Left colon (tissue), 2 donors: ENCODE results near the gene RNF123. TPM values are rescaled to one million over a fixed set of nuclear protein-coding genes. Genes with fewer than 3 reads are reported as not detected.

Source experiments
- ATAC-seq: fragments of 200-7000 bp; cut with Tn5 transposase; one replicate; pipeline ENCODE4 v1.9.1; 2020; ENCODE audit warnings: mild to moderate bottlenecking, moderate library complexity
- DNase-seq, 2 donors: peaks; one replicate each; pipeline ENCODE4 v3.0.0-alpha.2; 2020
- intact Hi-C, 2 donors: fragments of 100-400 bp; cut with DNase I in 1 of 2; cut with micrococcal nuclease in 1 of 2; formaldehyde crosslinking; loops; one replicate each; pipeline versions ENCODE4 v1.11.2 to v1.14.0; 2022; cut with DNase I, micrococcal nuclease
- long read RNA-seq: library from polyadenylated mRNA; unstranded; transcript quantifications from one replicate; pipeline ENCODE4 v2.0.0, GENCODE V29; 2021
- total RNA-seq, 2 donors: library from RNA; stranded (reverse); fragmentation: NEBNext Ultra II Directional; extraction: Animal tissue kit (Norgen Biotek cat#: 25700); gene quantifications; one replicate each; pipeline ENCODE4 v1.2.1, GENCODE V29; 2021
- donor health status: DM: no; HTN: no; CAD: no.
- donor health status: DM: yes; HTN: yes; CAD: no.

The RNF123 gene
- total RNA-seq, result 10 to 100 TPM; 40.3 to 44.0 TPM
- long read RNA-seq, partial matches to known transcripts, result 13 of 36 reads
- long read RNA-seq, other reads (novel, unspliced or antisense), result 23 of 36 reads

DNA sequence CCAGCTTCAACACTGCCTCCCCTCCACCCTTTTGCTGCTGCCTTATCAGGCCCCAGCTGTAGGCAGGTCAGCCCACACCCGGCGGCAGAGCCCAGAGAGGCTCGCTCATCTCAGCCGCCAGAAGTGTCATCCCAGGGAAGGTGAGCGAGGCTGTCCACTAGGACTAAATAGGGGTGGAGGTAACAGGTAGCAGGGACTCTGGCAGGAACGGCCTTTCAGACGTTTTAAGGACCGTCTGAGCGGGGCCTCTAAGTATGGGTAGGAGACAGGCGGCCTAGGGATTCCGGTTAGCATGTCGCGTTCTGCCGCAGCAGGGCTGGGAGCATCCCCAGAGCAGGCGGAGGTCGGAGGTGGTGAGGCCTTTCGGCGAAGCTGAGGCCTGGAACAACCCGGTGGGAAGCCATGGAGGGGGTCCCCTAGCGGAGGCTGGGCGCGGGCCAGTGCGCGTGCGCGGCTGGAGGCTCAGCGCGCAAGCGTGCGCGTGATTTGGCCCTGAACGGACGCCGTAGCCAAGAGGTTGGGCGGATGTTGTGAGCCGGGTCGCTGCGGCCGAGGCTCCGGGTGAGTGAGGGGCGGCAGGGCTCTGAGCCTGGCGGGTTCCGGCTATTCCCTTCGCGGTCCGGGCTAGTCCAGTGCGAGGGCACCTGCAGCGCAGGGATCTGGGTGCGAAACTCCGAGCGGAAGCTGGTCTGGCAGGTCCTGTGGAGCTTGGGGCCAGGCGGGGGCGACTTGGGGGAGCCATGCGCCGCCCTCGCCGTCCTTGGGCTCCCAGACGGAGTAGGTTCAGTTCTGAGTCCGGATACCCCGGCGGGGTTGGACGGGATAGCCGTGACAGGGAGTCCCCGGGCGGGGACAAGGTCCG is at the start of gene RNF123, which contains the start of gene MST1:
RNF123 (plus strand) TSS at position 512 of the 862 bp plus-strand sequence. CDS start 1,609 bp downstream, outside the sequence.
MST1 (minus strand) TSS at position 429 of the 862 bp plus-strand sequence. CDS start 783 bp downstream, outside the sequence.
- ATAC-seq, result peak; percentile 70
- intact Hi-C loops, result no loop called here
- peak; percentile 86 to 93 for DNase-seq

- intact Hi-C loops, result no loop called here
These were observed 48.1 kb upstream of the RNF123 start for GRCh38 chr3:49641292-49641691.

DNA sequence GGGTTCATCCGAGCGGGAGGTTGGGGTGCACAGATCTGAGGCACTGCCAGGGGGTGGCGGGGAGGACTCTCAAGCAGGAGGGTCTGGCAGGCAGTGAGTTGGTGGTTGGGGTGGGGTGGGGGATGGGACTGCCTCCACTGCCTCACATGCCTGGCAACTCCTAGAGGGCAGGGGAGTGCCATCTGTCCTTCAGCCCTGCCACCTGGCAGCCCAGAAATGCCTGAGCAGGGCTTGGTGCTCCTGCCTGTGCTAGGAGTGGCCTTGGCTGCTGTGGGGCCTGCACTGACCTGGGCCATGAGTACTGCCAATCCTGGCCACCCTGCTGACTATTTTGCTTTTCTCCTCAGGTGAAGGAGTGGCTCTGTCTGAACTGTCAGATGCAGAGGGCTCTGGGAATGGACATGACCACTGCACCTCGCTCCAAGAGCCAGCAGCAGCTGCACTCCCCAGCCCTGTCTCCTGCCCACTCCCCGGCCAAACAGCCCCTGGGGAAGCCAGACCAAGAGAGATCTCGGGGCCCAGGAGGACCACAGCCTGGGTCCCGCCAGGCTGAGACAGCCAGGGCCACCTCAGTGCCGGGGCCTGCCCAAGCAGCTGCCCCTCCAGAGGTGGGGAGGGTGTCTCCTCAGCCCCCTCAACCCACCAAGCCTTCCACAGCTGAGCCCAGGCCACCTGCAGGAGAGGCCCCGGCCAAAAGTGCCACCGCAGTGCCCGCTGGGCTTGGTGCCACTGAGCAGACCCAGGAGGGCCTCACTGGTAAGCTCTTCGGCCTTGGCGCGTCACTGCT is 47.2 kb upstream of the RNF123 start:
- ATAC-seq (no peak), DNase-seq (no peak)
- intact Hi-C loops, result no loop called here

More at GRCh38 chr3:49641292-49641691, 48.1 kb upstream of the RNF123 start:
- DNase-seq, result no peak
- ATAC-seq, result no peak

DNA sequence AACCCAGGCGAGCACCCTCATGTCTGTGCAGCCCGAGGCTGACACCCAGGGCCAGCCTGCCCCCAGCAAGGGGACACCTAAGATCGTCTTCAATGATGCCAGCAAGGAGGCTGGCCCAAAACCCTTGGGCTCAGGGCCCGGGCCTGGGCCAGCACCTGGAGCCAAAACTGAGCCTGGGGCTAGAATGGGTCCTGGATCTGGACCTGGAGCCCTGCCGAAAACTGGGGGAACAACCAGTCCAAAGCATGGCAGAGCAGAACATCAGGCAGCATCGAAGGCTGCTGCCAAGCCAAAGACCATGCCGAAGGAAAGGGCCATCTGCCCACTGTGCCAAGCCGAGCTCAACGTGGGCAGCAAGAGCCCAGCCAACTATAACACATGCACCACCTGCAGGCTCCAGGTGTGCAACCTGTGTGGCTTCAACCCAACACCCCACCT is 46.6 kb upstream of the RNF123 start:
- no peak for DNase-seq
- ATAC-seq, result no peak
- intact Hi-C loops, result no loop called here

- intact Hi-C loops, result no loop called here
- ATAC-seq (no peak), DNase-seq (no peak)
These were observed 44.7 kb upstream of the RNF123 start for GRCh38 chr3:49644684-49645083.

- DNase-seq, result no peak
- intact Hi-C loops, result no loop called here
- no peak for ATAC-seq
These were observed 43.1 kb upstream of the RNF123 start for GRCh38 chr3:49646236-49646635.

DNA sequence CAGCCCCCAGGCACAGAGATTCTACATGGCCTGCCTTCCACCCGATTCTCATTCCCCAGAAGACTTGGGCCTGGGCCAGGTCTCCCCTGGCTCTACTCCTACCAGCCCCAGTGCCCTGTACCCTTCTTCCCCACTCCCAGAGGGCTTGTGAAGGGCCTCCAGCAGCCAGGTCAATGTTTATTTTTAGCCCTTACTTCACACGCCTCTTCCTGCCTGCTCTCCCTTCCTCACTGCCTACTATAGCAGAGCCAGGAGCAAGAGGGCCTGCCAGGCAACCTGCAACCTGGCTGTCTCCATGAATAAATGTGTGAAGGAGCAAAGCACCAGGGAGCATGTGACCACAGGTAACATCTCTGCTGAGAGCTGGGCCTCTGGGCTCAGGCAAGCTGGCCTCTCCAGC is 41.6 kb upstream of the RNF123 start:
- DNase-seq (no peak), ATAC-seq (peak; percentile 22)
- intact Hi-C loops, result no loop called here

DNA sequence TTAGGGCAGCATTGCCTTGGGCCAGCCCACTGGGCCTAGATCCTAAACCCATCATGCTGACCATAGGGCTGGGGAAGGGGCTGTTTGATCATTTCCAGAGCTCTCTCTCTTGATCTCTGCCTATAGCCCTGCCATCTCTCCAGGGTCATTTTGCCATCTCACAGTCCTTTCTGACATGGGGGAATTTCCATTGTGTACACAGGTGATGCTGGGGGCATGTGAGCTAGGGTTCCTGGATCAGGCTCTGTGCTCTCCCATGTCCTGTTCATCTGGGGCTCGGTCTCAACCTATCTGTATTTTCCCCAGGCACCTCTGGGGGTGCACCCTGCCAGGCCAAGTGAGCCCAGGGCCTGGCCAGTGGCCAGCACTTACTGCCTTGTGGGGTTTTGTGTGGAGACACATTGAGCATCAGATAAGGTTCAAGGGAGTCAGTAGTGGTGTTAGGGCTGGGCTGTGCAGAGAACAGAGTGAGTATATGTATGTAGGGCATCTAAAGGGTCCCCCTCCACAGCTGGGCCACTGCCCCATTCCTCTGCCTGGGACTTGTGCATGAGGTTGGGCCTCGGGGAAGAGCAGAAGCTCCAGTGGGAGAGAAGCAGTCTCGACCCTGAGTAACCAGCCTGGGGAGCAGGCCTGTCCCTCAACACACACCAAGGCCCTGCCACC is 40.9 kb upstream of the RNF123 start:
- intact Hi-C loops, result no loop called here
- no peak for ATAC-seq

GRCh38 chr3:49649576-49649975 is 39.8 kb upstream of the RNF123 start:
- DNase-seq (no peak), ATAC-seq (no peak)
- intact Hi-C loops, result no loop called here

More for the DNA sequence above, 40.9 kb upstream of the RNF123 start:
- DNase-seq, result no peak

DNA sequence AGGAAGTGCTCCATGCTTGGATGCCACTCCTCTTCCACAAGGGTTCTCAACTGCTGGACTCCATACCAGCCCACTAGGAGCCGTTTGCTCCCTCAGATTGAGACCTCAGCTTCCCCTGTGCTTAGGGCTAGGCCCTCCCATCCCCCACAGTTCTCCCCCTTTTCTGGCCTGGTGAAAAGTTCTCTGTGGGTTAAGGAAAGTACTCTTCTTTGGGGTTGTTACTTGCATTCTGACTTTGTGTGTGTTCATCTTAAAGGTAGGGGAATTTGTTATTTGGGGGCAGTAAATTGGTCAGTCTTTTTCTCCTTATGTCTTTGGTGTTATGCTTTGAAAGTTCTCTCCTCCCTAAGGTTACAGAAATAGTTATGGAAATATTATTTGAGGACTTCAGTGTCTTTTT is 39.2 kb upstream of the RNF123 start:
- no peak for ATAC-seq
- intact Hi-C loops, result no loop called here

GRCh38 chr3:49650637-49651036 is 38.7 kb upstream of the RNF123 start:
- DNase-seq (no peak), ATAC-seq (no peak)
- intact Hi-C loops, result no loop called here

More for the DNA sequence above, 39.2 kb upstream of the RNF123 start:
- no peak for DNase-seq

GRCh38 chr3:49652218-49652902 is 37.0 kb upstream of the RNF123 start:
- DNase-seq, result no peak
- no peak for ATAC-seq
- intact Hi-C loops, result no loop called here

- ATAC-seq (no peak), DNase-seq (no peak)
- intact Hi-C loops, result no loop called here
These were observed 36.4 kb upstream of the RNF123 start for GRCh38 chr3:49652903-49653415.

- intact Hi-C loops, result no loop called here
- DNase-seq (no peak), ATAC-seq (no peak)
These were observed 35.7 kb upstream of the RNF123 start for GRCh38 chr3:49653621-49654020.

- no peak for ATAC-seq
- no peak for DNase-seq
- intact Hi-C loops, result no loop called here
These were observed 35.1 kb upstream of the RNF123 start for GRCh38 chr3:49654176-49654825.

DNA sequence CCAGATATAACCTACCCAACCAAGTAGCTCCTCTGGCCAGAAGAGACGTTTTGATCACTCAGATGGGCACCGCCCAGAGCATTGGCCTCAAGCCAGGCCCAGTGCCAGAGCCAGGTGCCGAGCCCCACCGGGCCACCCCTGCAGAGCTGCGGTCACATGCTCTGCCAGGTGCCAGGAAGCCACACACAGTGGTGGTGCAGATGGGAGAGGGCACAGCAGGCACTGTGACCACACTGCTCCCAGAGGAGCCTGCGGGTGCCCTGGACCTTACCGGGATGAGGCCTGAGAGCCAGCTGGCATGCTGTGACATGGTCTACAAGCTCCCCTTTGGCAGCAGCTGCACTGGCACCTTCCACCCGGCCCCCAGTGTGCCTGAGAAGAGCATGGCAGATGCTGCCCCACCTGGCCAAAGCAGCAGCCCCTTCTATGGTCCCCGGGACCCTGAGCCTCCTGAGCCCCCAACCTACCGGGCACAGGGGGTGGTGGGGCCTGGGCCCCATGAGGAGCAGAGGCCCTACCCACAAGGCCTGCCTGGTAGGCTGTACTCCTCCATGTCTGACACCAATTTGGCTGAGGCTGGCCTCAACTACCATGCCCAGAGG is 34.3 kb upstream of the RNF123 start:
- DNase-seq (peak; percentile 37 to 43), ATAC-seq (peak; percentile 57)
- intact Hi-C loops, result no loop called here

GRCh38 chr3:49655731-49656285 is 33.5 kb upstream of the RNF123 start:
- intact Hi-C loops, result no loop called here
- no peak for ATAC-seq
- DNase-seq, result no peak
